K562 (cell line): ENCODE measurements around the gene ANKRD6. TPM values are rescaled to one million over a fixed set of nuclear protein-coding genes. Genes with fewer than 3 reads are reported as not detected.

Source experiments
- CBFA2T2 ChIP-seq: fragments of 450-650 bp; conservative IDR thresholded peaks from 2 replicates; pipeline ENCODE4 v1.6.1; 2017; ENCODE audit warnings: mild to moderate bottlenecking
- CHD4 ChIP-seq: fragments of 200-600 bp; sonication (generic); IDR thresholded peaks from 3 replicates; pipeline ENCODE4 v1.6.1; 2012; ENCODE audit warnings: low read depth, mild to moderate bottlenecking, mixed read lengths, low read length, inconsistent platforms; ENCODE audit not compliant: insufficient read depth, insufficient replicate concordance, poor library complexity, severe bottlenecking
- CTCFL ChIP-seq: IDR thresholded peaks from 2 replicates; pipeline ENCODE4 v1.6.1; 2011; ENCODE audit warnings: borderline replicate concordance, low read depth, mild to moderate bottlenecking, moderate library complexity, low read length; ENCODE audit not compliant: insufficient read depth, poor library complexity, severe bottlenecking
- CXXC5 ChIP-seq: fragments of 250-450 bp; sonication (Bioruptor Pico); IDR thresholded peaks from 2 replicates; pipeline ENCODE4 v1.8.0; 2022; ENCODE audit warnings: inconsistent platforms, mild to moderate bottlenecking, moderate library complexity
- HNRNPH1 ChIP-seq: fragments of 200-400 bp; formaldehyde crosslinking; optimal IDR thresholded peaks from 2 replicates; pipeline ENCODE3; 2017; ENCODE audit warnings: low read depth, mild to moderate bottlenecking, low read length, moderate library complexity
- LARP7 ChIP-seq: fragments of 450-650 bp; IDR thresholded peaks from 2 replicates; pipeline ENCODE4 v1.6.1; 2016
- MAZ ChIP-seq, 2 experiments: fragments of 450-650 bp in 1 of 2; sonication (generic) in 1 of 2; formaldehyde crosslinking; IDR thresholded peaks in 1 of 2; conservative IDR thresholded peaks in 1 of 2; 2 replicates each; pipeline versions ENCODE4 v1.4.0 to v1.5.0; 2020; ENCODE audit warnings: mild to moderate bottlenecking in 1 of 2, missing genetic modification reagents in 1 of 2
- MCM7 ChIP-seq, 2 experiments: fragments of 450-650 bp; IDR thresholded peaks; 2 replicates each; pipeline ENCODE4 v1.6.1; 2016 to 2018
- MNT ChIP-seq, 2 experiments: fragments of 450-650 bp; conservative IDR thresholded peaks; 2 replicates each; pipeline ENCODE4 v1.6.1; 2017; ENCODE audit warnings: mild to moderate bottlenecking in 2 of 2, moderate library complexity in 2 of 2
- NONO ChIP-seq, 2 experiments: fragments of 200-400 bp in 1 of 2; fragments of 450-650 bp in 1 of 2; formaldehyde crosslinking in 1 of 2; IDR thresholded peaks; 2 replicates each; pipeline ENCODE4 v1.6.1; 2017; ENCODE audit warnings: low read depth in 2 of 2, mild to moderate bottlenecking in 2 of 2, moderate library complexity in 2 of 2, low read length in 1 of 2
- RB1 ChIP-seq: fragments of 450-650 bp; IDR thresholded peaks from 2 replicates; pipeline ENCODE4 v1.6.1; 2017; ENCODE audit warnings: low read depth, mild to moderate bottlenecking
- SMC3 ChIP-seq: conservative IDR thresholded peaks from 2 replicates; pipeline ENCODE4 v1.6.1; 2011; ENCODE audit warnings: low read depth, low read length, improper control_type of control experiment; ENCODE audit not compliant: insufficient read depth
- ZFP36 ChIP-seq: fragments of 150-350 bp; IDR thresholded peaks from 2 replicates; pipeline ENCODE4 v1.6.1; 2018; ENCODE audit warnings: low read length, low read depth; ENCODE audit not compliant: partially characterized antibody
- ZNF121 ChIP-seq: sonication (generic); formaldehyde crosslinking; conservative IDR thresholded peaks from 2 replicates; pipeline ENCODE4 v1.8.0; 2022; ENCODE audit warnings: missing genetic modification reagents
- ZNF124 ChIP-seq: sonication (generic); formaldehyde crosslinking; IDR thresholded peaks from 2 replicates; pipeline ENCODE4 v1.8.1; 2022; ENCODE audit warnings: missing genetic modification reagents
- ZSCAN29 ChIP-seq: fragments of 450-650 bp; IDR thresholded peaks from 2 replicates; pipeline ENCODE4 v1.6.1; 2017
- polyA plus RNA-seq, 8 experiments: library from polyadenylated mRNA; depleted of rRNA in 4 of 8; stranded (reverse) in 5 of 8; unstranded in 3 of 8; fragments of >200 nt; fragmentation: Nextera tagmentation in 2 of 8; fragmentation: Illumina TruSeq in 1 of 8; extraction: Ambion mirVana in 2 of 8; extraction: Trizol in 1 of 8; gene quantifications; 2 replicates each; pipeline versions ENCODE4 v1.2.1 to v1.2.3, GENCODE V29; 2011 to 2014; ENCODE audit warnings: inconsistent platforms in 1 of 8, missing spikeins in 1 of 8
- total RNA-seq, 7 experiments: library from RNA; depleted of rRNA in 6 of 7; stranded (reverse); fragments of >200 nt in 6 of 7; fragmentation: Illumina TruSeq in 2 of 7; extraction: Trizol in 2 of 7; gene quantifications; 2 replicates each; pipeline versions ENCODE4 v1.2.1 to v1.2.3, GENCODE V29; 2011 to 2021; ENCODE audit warnings: low replicate concordance in 1 of 7
- TF ChIP-seq, protein P1 (sequence below): fragments of 250-450 bp; sonication (Bioruptor Pico); IDR thresholded peaks from 2 replicates; pipeline ENCODE4 v1.4.0; 2020
- TF ChIP-seq, protein P2 (sequence below): fragments of 200-800 bp; sonication (Bioruptor generic); IDR thresholded peaks from 2 replicates; pipeline ENCODE4 v1.6.1; 2017; ENCODE audit warnings: missing genetic modification characterization, missing compliant biosample characterization

Gene ANKRD6
- total and polyA plus RNA-seq, 9 of the 15 experiments (the other 6 are each of a cell fraction or from before 2014, with no cell fraction given) = 0.04 to 0.22 (median 0.08) TPM; not detected in 4

GRCh38 chr6:89432875-89433251 is at the start of gene ANKRD6 (continued):
- TF ChIP-seq, protein P1, sequence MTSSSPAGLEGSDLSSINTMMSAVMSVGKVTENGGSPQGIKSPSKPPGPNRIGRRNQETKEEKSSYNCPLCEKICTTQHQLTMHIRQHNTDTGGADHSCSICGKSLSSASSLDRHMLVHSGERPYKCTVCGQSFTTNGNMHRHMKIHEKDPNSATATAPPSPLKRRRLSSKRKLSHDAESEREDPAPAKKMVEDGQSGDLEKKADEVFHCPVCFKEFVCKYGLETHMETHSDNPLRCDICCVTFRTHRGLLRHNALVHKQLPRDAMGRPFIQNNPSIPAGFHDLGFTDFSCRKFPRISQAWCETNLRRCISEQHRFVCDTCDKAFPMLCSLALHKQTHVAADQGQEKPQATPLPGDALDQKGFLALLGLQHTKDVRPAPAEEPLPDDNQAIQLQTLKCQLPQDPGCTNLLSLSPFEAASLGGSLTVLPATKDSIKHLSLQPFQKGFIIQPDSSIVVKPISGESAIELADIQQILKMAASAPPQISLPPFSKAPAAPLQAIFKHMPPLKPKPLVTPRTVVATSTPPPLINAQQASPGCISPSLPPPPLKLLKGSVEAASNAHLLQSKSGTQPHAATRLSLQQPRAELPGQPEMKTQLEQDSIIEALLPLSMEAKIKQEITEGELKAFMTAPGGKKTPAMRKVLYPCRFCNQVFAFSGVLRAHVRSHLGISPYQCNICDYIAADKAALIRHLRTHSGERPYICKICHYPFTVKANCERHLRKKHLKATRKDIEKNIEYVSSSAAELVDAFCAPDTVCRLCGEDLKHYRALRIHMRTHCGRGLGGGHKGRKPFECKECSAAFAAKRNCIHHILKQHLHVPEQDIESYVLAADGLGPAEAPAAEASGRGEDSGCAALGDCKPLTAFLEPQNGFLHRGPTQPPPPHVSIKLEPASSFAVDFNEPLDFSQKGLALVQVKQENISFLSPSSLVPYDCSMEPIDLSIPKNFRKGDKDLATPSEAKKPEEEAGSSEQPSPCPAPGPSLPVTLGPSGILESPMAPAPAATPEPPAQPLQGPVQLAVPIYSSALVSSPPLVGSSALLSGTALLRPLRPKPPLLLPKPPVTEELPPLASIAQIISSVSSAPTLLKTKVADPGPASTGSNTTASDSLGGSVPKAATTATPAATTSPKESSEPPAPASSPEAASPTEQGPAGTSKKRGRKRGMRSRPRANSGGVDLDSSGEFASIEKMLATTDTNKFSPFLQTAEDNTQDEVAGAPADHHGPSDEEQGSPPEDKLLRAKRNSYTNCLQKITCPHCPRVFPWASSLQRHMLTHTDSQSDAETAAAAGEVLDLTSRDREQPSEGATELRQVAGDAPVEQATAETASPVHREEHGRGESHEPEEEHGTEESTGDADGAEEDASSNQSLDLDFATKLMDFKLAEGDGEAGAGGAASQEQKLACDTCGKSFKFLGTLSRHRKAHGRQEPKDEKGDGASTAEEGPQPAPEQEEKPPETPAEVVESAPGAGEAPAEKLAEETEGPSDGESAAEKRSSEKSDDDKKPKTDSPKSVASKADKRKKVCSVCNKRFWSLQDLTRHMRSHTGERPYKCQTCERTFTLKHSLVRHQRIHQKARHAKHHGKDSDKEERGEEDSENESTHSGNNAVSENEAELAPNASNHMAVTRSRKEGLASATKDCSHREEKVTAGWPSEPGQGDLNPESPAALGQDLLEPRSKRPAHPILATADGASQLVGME = no peak
- TF ChIP-seq CTCFL (peak; percentile 61), ZSCAN29 (no peak), CHD4 (no peak), CXXC5 (CRISPR knock-in tag) (peak; percentile 39), HNRNPH1 (no peak), NONO (IDR thresholded peaks at IDR 0.05; ENCODE audit: low read depth in 2 of 2, low read length in 1 of 2) (peak in 1 of 2 experiments; percentile 49; a peak in 1 of 4 replicates), ZNF124 (CRISPR knock-in tag) (no peak), CBFA2T2 (no peak), RB1 (peak; percentile 88), MNT (conservative IDR thresholded peaks at IDR 0.05) (no peak), MAZ (CRISPR knock-in tag; conservative IDR thresholded peaks at IDR 0.05 in 1 of 2, IDR thresholded peaks at IDR 0.05 in 1 of 2) (peak; percentile 85 to 86), ZFP36 (no peak), SMC3 (peak; percentile 55; the same call in 1 of the 2 replicates), MCM7 (IDR thresholded peaks at IDR 0.05) (no peak), LARP7 (no peak), ZNF121 (no peak)
- TF ChIP-seq, protein P2, sequence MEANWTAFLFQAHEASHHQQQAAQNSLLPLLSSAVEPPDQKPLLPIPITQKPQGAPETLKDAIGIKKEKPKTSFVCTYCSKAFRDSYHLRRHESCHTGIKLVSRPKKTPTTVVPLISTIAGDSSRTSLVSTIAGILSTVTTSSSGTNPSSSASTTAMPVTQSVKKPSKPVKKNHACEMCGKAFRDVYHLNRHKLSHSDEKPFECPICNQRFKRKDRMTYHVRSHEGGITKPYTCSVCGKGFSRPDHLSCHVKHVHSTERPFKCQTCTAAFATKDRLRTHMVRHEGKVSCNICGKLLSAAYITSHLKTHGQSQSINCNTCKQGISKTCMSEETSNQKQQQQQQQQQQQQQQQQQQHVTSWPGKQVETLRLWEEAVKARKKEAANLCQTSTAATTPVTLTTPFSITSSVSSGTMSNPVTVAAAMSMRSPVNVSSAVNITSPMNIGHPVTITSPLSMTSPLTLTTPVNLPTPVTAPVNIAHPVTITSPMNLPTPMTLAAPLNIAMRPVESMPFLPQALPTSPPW (CRISPR knock-in tag) = peak; percentile 84
